GM12873 (cell line): ENCODE results near the gene NHERF1.

Experiments
- CTCF ChIP-seq: IDR thresholded peaks from 2 replicates; pipeline ENCODE4 v1.5.1; 2012; ENCODE audit warnings: low read depth, mild to moderate bottlenecking, moderate library complexity, low read length, control low read depth; ENCODE audit not compliant: insufficient read depth; ENCODE audit errors: missing control alignments

The NHERF1 gene

GRCh38 chr17:74740173-74740572, 8.3 kb upstream of the NHERF1 start:
- TF ChIP-seq CTCF, result no peak

DNA sequence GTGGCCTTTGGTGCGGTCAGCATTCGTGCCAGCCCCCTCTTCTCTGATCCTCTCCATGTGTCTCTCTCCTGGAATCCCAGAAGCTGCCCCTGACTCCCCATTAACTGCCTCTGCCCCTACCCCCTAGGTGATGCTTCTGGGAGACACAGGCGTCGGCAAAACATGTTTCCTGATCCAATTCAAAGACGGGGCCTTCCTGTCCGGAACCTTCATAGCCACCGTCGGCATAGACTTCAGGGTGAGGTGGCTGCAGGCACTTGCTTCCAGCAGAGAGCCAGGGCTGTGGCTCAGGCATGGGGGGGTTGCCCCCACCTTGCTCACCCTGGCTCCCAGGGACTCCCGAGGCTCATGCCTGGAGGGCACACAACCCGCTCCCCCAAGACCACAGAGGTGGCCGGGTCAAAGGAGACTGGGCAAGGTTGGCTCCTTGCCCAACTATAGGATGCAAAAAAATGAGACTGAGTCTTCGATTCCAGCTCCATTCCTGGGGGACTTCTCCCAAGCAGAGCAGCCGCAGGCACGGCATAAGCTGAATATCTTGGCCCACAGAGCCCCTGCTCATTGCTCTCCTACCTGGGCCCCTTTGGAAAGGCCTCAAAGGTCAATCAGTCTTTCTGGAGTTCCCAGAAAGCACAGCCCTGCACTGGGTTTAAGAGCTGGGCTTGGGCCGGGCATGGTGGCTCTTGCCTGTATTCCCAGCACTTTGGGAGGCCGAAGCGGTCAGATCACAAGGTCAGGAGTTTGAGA, 7.6 kb upstream of the NHERF1 start:
- TF ChIP-seq CTCF, result no peak

DNA sequence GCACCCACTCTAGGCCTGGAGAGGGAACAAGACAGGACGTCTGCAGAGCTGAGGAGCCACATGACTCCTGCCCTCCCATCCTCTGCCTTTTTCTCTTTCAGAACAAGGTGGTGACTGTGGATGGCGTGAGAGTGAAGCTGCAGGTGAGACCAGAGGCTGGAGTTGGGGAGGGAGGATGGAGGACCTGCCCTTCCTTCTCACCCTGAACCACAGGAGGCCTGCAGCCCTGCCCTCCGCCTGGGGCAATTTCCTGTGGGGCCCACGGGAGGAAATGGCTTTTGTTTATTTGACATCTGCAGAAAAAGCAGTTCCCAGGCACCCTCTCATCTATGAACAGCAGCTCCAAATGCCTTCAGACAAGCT, 6.3 kb upstream of the NHERF1 start:
- TF ChIP-seq CTCF, result no peak

GRCh38 chr17:74742978-74743545, 5.4 kb upstream of the NHERF1 start:
- no peak for TF ChIP-seq CTCF

- TF ChIP-seq CTCF, result no peak
Measured at GRCh38 chr17:74743755-74744154, 4.7 kb upstream of the NHERF1 start.

DNA sequence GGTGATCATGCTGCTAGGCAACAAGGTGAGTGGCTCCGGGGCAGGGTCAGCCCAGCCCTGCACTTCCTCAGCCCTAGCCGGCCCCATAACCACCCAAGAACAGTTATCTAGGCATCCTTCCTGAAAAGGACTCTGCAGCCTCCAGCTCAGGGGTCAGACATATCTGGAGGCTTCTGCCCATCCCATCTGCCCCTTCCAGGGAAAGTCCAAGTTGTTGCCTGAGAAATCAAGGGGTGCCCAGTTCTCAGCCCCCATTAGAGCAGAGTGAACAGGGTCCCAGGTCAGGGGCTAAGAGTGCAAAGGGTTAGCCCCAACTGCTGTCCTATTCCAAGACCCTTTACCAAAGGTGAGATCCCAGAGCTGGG, 4.1 kb upstream of the NHERF1 start:
- no peak for TF ChIP-seq CTCF

DNA sequence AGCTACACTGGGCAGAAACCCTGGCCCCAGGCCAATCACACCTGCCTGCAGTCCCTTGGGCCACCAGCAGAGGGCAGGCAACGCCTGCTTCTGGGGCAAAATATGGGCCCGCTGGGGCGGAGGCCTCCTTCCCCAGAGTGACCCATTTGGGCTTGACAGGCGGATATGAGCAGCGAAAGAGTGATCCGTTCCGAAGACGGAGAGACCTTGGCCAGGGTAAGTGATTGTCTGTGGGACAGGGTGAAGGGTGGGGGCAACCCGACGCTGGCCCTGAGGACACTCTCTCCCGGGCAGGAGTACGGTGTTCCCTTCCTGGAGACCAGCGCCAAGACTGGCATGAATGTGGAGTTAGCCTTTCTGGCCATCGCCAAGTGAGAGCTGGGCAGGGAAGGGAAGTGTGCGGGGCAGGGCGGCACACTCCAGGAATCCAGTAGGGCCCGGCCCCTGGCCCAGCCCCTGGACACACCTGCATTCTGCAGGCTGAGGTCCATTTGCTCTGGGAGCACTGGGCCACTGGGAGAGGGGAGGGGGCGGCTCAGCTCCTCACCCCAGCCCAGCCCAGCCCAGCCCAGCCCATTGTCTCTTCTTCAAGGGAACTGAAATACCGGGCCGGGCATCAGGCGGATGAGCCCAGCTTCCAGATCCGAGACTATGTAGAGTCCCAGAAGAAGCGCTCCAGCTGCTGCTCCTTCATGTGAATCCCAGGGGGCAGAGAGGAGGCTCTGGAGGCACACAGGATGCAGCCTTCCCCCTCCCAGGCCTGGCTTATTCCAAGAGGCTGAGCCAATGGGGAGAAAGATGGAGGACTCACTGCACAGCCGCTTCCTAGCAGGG, 3.5 kb upstream of the NHERF1 start:
- peak; percentile 100 for TF ChIP-seq CTCF
